GM12892 (cell line): ENCODE measurements around the gene ARSB.

Experiments
- POLR2AphosphoS5 ChIP-seq: IDR thresholded peaks from 2 replicates; pipeline ENCODE4 v1.6.1; 2011; ENCODE audit warnings: low read depth, low read length, control low read depth
- TAF1 ChIP-seq: IDR thresholded peaks from 2 replicates; pipeline ENCODE4 v1.6.1; 2011; ENCODE audit warnings: low read depth, mild to moderate bottlenecking, control low read depth, low read length, borderline replicate concordance

DNA sequence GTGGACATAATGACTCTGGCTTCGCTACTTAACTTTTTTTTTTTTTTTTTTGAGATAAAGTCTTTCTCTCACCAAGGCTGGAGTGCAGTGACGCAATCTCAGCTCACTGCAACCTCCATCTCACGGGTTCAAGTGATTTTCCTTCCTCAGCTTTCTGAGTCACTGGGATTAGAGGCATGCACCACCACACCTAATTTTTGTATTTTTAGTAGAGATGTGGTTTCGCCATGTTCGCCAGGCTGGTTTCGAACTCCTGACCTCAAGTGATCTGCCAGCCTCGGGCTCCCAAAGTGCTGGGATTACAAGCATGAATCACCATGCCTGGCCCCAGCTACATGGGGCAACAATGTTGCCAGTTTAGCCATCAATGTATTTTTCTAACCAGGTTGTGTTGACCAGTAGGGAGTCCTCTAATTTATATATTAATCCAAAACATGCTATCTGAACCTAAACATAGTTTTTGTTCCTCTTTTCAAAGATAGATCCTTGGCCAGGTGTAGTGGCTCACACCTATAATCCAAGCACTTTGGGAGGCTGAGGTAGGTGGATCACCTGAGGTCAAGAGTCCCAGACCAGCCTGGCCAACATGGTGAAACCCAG is 216.2 kb downstream of the ARSB start:
- no peak for TF ChIP-seq TAF1
- no peak for TF ChIP-seq POLR2AphosphoS5
